HepG2 (cell line): ENCODE measurements around the gene ING5. TPM values are rescaled to one million over a fixed set of nuclear protein-coding genes. Genes with fewer than 3 reads are reported as not detected.
A peak's percentile ranks its signal among the peaks of the same experiment; 100 is the strongest.

Experiments
- AKNA ChIP-seq: sonication (generic); formaldehyde crosslinking; IDR thresholded peaks from 2 replicates; pipeline ENCODE4 v1.4.0; 2020; ENCODE audit warnings: missing genetic modification reagents, borderline replicate concordance
- ASH2L ChIP-seq: fragments of 300-600, 200-600 bp; sonication (generic); IDR thresholded peaks from 2 replicates; pipeline ENCODE4 v1.7.0; 2017; ENCODE audit warnings: low read depth, mild to moderate bottlenecking, moderate library complexity, mixed read lengths, low read length; ENCODE audit not compliant: insufficient read length
- BCLAF1 ChIP-seq: fragments of 450-650 bp; IDR thresholded peaks from 2 replicates; pipeline ENCODE4 v1.6.1; 2017; ENCODE audit warnings: mild to moderate bottlenecking
- DNMT1 ChIP-seq: sonication (generic); formaldehyde crosslinking; IDR thresholded peaks from 2 replicates; pipeline ENCODE4 v1.5.1; 2020; ENCODE audit warnings: mild to moderate bottlenecking, missing genetic modification reagents
- ELF1 ChIP-seq: sonication (generic); formaldehyde crosslinking; IDR thresholded peaks from 2 replicates; pipeline ENCODE4 v1.4.0; 2020; ENCODE audit warnings: missing genetic modification reagents
- GTF3A ChIP-seq: sonication (generic); formaldehyde crosslinking; conservative IDR thresholded peaks from 2 replicates; pipeline ENCODE4 v1.4.0; 2020; ENCODE audit warnings: mild to moderate bottlenecking, missing genetic modification reagents
- HOXA5 ChIP-seq: sonication (generic); formaldehyde crosslinking; IDR thresholded peaks from 2 replicates; pipeline ENCODE4 v1.4.0; 2020; ENCODE audit warnings: missing genetic modification reagents
- IRF2 ChIP-seq: IDR thresholded peaks from 2 replicates; pipeline ENCODE4 v1.6.1; 2018; ENCODE audit warnings: missing genetic modification reagents, missing compliant biosample characterization
- KDM5B ChIP-seq: sonication (generic); formaldehyde crosslinking; IDR thresholded peaks from 2 replicates; pipeline ENCODE4 v1.4.0; 2020; ENCODE audit warnings: missing genetic modification reagents, mild to moderate bottlenecking, borderline replicate concordance
- KLF12 ChIP-seq: sonication (generic); formaldehyde crosslinking; IDR thresholded peaks from 2 replicates; pipeline ENCODE4 v1.4.0; 2020; ENCODE audit warnings: missing genetic modification reagents, borderline replicate concordance
- MEF2D ChIP-seq: sonication (generic); formaldehyde crosslinking; IDR thresholded peaks from 2 replicates; pipeline ENCODE4 v1.5.1; 2020; ENCODE audit warnings: mild to moderate bottlenecking, missing genetic modification reagents
- PTBP1 ChIP-seq: fragments of 200-400 bp; formaldehyde crosslinking; IDR thresholded peaks from 2 replicates; pipeline ENCODE4 v1.6.1; 2018; ENCODE audit warnings: low read length, low read depth; ENCODE audit not compliant: poor library complexity, severe bottlenecking
- RAD21 ChIP-seq: fragments of 450-650 bp; formaldehyde crosslinking; IDR thresholded peaks from 2 replicates; pipeline ENCODE4 v1.5.0; 2020; ENCODE audit warnings: mild to moderate bottlenecking
- RXRA ChIP-seq: sonication (generic); formaldehyde crosslinking; IDR thresholded peaks from 2 replicates; pipeline ENCODE4 v1.5.1; 2020; ENCODE audit warnings: missing genetic modification reagents
- U2AF2 ChIP-seq: fragments of 200-400 bp; formaldehyde crosslinking; IDR thresholded peaks from 2 replicates; pipeline ENCODE4 v1.6.1; 2017; ENCODE audit warnings: low read depth, mild to moderate bottlenecking, low read length
- WIZ ChIP-seq: sonication (generic); formaldehyde crosslinking; IDR thresholded peaks from 2 replicates; pipeline ENCODE4 v1.5.1; 2020; ENCODE audit warnings: mild to moderate bottlenecking, missing genetic modification reagents
- ZFP41 ChIP-seq: sonication (generic); formaldehyde crosslinking; IDR thresholded peaks from 2 replicates; pipeline ENCODE4 v1.4.0; 2020; ENCODE audit warnings: mild to moderate bottlenecking, missing genetic modification reagents, borderline replicate concordance
- ZKSCAN1 ChIP-seq: fragments of 150-350 bp; IDR thresholded peaks from 2 replicates; pipeline ENCODE4 v1.6.1; 2014; ENCODE audit warnings: low read length
- ZNF580 ChIP-seq: IDR thresholded peaks from 2 replicates; pipeline ENCODE4 v1.6.1; 2016; ENCODE audit warnings: low read depth, borderline replicate concordance
- ZNF678 ChIP-seq: sonication (generic); formaldehyde crosslinking; IDR thresholded peaks from 2 replicates; pipeline ENCODE4 v1.4.0; 2020; ENCODE audit warnings: mild to moderate bottlenecking, missing genetic modification reagents
- ZNF777 ChIP-seq: sonication (generic); formaldehyde crosslinking; IDR thresholded peaks from 2 replicates; pipeline ENCODE4 v1.4.0; 2020; ENCODE audit warnings: missing genetic modification reagents
- polyA plus RNA-seq, 8 experiments: library from polyadenylated mRNA; depleted of rRNA in 3 of 8; stranded (reverse) in 7 of 8; unstranded in 1 of 8; fragments of >200 nt; fragmentation: Illumina TruSeq in 4 of 8; extraction: Trizol in 4 of 8; gene quantifications; 2 replicates each; pipeline versions ENCODE4 v1.2.1 to v1.2.3, GENCODE V29; 2011 to 2016; ENCODE audit warnings: low read depth in 4 of 8, missing spikeins in 1 of 8, mixed read lengths in 1 of 8; ENCODE audit not compliant: insufficient read depth in 1 of 8
- total RNA-seq, 5 experiments: library from RNA; depleted of rRNA; stranded (reverse); fragments of >200 nt; fragmentation: Illumina TruSeq; extraction: Trizol; gene quantifications; 2 replicates each; pipeline ENCODE4 v1.2.3, GENCODE V29; 2016; ENCODE audit warnings: low read depth in 1 of 5

The ING5 gene
- total and polyA plus RNA-seq, 2 of the 13 experiments (the other 11 are each of a cell fraction or from before 2014, with no cell fraction given) = 61.9 to 71.9 TPM

- TF ChIP-seq GTF3A (CRISPR knock-in tag) (no peak), ZNF580 (CRISPR knock-in tag) (peak; percentile 66; the same call in 1 of the 2 replicates), RXRA (CRISPR knock-in tag) (peak; percentile 21; the same call in 1 of the 2 replicates), ZKSCAN1 (peak; percentile 80), BCLAF1 (no peak), ZFP41 (CRISPR knock-in tag) (no peak), PTBP1 (no peak), ASH2L (no peak), MEF2D (CRISPR knock-in tag) (no peak), KLF12 (CRISPR knock-in tag) (no peak), KDM5B (no peak), DNMT1 (CRISPR knock-in tag) (no peak), RAD21 (CRISPR knock-in tag) (peak; percentile 74), WIZ (no peak), HOXA5 (CRISPR knock-in tag) (no peak), IRF2 (CRISPR knock-in tag) (0 out of 2 replicates have a peak, but pooled peaks have one; percentile 17), ZNF777 (no peak), U2AF2 (no peak), ELF1 (0 out of 2 replicates have a peak, but pooled peaks have one; percentile 7), AKNA (no peak), ZNF678 (CRISPR knock-in tag) (no peak)
Observed at GRCh38 chr2:241724259-241724974, 22.6 kb downstream of the ING5 start (continued).
